Left lung (tissue), 10 donors: Measurements from ENCODE around the gene OR51B5. TPM values are rescaled to one million over a fixed set of nuclear protein-coding genes. Genes with fewer than 3 reads are reported as not detected.
"Not testable (repeated sequence)": the region's sequence is repeated elsewhere in the genome, so short reads cannot be mapped to it uniquely, and the experiment has no call there.

ENCODE experiments used
- ATAC-seq: fragments of 200-7000 bp; cut with Tn5 transposase; one replicate; pipeline ENCODE4 v1.9.1; 2020; ENCODE audit warnings: moderate library complexity
- DNase-seq, 4 donors: peaks; one replicate each; pipeline ENCODE4 v3.0.0-alpha.2; 2013 to 2020
- H3K27ac ChIP-seq, 2 donors: fragments of 200-600 bp; sonication (generic) in 1 of 2; one replicate each; pipeline versions ENCODE4 v1.5.0 to v1.8.0; 2020 to 2021
- H3K27me3 ChIP-seq, 2 donors: fragments of 200-600 bp; sonication (generic) in 1 of 2; one replicate each; pipeline versions ENCODE4 v1.5.0 to v1.8.0; 2020 to 2021
- H3K36me3 ChIP-seq, 2 donors: fragments of 200-600 bp; sonication (generic) in 1 of 2; one replicate each; pipeline versions ENCODE4 v1.5.0 to v1.8.0; 2020 to 2021
- H3K4me1 ChIP-seq, 2 donors: fragments of 200-600 bp; one replicate each; pipeline ENCODE4 v1.8.0; 2021
- H3K4me3 ChIP-seq, 2 donors: fragments of 200-600 bp; sonication (generic) in 1 of 2; one replicate each; pipeline versions ENCODE4 v1.5.0 to v1.8.0; 2020 to 2021; ENCODE audit warnings: mild to moderate bottlenecking in 1 of 2
- H3K9me3 ChIP-seq, 2 donors: fragments of 200-600 bp; sonication (generic) in 1 of 2; one replicate each; pipeline versions ENCODE4 v1.5.0 to v1.8.0; 2020 to 2021
- CTCF ChIP-seq, 2 donors: fragments of 200-600 bp; sonication (generic) in 1 of 2; IDR thresholded peaks; one replicate each; pipeline versions ENCODE4 v1.5.0 to v1.8.0; 2021; ENCODE audit warnings: antibody characterized with exemption in 2 of 2
- intact Hi-C, 2 donors: fragments of 100-400 bp; cut with DNase I; formaldehyde crosslinking; loops; one replicate each; pipeline versions ENCODE4 v1.11.2 to v1.14.2; 2022
- polyA plus RNA-seq, 6 donors: library from polyadenylated mRNA; unstranded; fragments of 120-200 nt; gene quantifications; one replicate each; pipeline ENCODE4 v1.2.1, GENCODE V29; 2013; ENCODE audit not compliant: insufficient read length in 6 of 6
- total RNA-seq, 2 donors: library from RNA; stranded (reverse); fragmentation: NEBNext Ultra II Directional; extraction: Animal tissue kit (Norgen Biotek cat#: 25700); gene quantifications; one replicate each; pipeline ENCODE4 v1.2.1, GENCODE V29; 2021
- donor health status: DM: no; HTN: yes; CAD: no.
- donor health status: DM: no; HTN: no; CAD: no.

OR51B5 gene
- total and polyA plus RNA-seq, 8 donors: 0.29 to 0.87 (median 0.60) TPM

- Histone ChIP-seq H3K27ac (no peak within 1 kb of the TSS), H3K4me3 (no peak within 1 kb of the TSS), H3K36me3 (no peaks in the 10 kb centered on the region), H3K27me3 (no peaks in the 10 kb centered on the region), H3K9me3 (no peaks in the 10 kb centered on the region), H3K4me1 (no peaks in the 10 kb centered on the region)
- no peak for DNase-seq
- TF ChIP-seq CTCF (IDR thresholded peaks at IDR 0.05): no peak
- no peak for ATAC-seq
- intact Hi-C loops: no loop called here
These were observed 19.1 kb downstream of the OR51B5 start, which contains the start of gene OR51B2 for GRCh38 chr11:5324197-5324596. Gene OR51B2, minus strand, starts transcription at chr11:5324297. Its CDS starts 0 bp downstream, at chr11:5324297.

GRCh38 chr11:5317292-5317691, 26.0 kb downstream of the OR51B5 start:
- no peak for TF ChIP-seq CTCF (IDR thresholded peaks at IDR 0.05)
- peaks cover 0 to 1% of the 10 kb centered on the region in 2 donors for H3K9me3 ChIP-seq
- H3K27me3 ChIP-seq: no peaks in the 10 kb centered on the region
- no peak overlapping the region for H3K4me3 ChIP-seq
- intact Hi-C loops: no loop called here
- ATAC-seq (no peak), DNase-seq (no peak)
- no peaks in the 10 kb centered on the region for H3K36me3 ChIP-seq
- no peaks in the 10 kb centered on the region for H3K4me1 ChIP-seq
- no peak overlapping the region for H3K27ac ChIP-seq

- H3K4me1 ChIP-seq, H3K4me3 ChIP-seq, H3K27me3 ChIP-seq, H3K9me3 ChIP-seq, H3K36me3 ChIP-seq, ATAC-seq, intact Hi-C loops, DNase-seq, H3K27ac ChIP-seq: not testable (repeated sequence)
These were observed 29.8 kb downstream of the OR51B5 start for GRCh38 chr11:5313326-5314023.

GRCh38 chr11:5310423-5310822, 32.9 kb downstream of the OR51B5 start:
- intact Hi-C loops: no loop called here

GRCh38 chr11:5307256-5308019, 35.9 kb downstream of the OR51B5 start:
- Histone ChIP-seq H3K27me3 (no peaks in the 10 kb centered on the region), H3K9me3 (no peaks in the 10 kb centered on the region), H3K36me3 (no peaks in the 10 kb centered on the region), H3K27ac (no peak overlapping the region), H3K4me1 (no peaks in the 10 kb centered on the region), H3K4me3 (no peak overlapping the region)
- intact Hi-C loops: no loop called here
- TF ChIP-seq CTCF (IDR thresholded peaks at IDR 0.05): no peak
- DNase-seq (no peak), ATAC-seq (no peak)

More at GRCh38 chr11:5310423-5310822, 32.9 kb downstream of the OR51B5 start:
- ATAC-seq (no peak), DNase-seq (no peak)
- H3K4me1 ChIP-seq: no peaks in the 10 kb centered on the region
- no peak overlapping the region for H3K4me3 ChIP-seq
- H3K36me3 ChIP-seq: no peaks in the 10 kb centered on the region
- H3K27me3 ChIP-seq: no peaks in the 10 kb centered on the region
- H3K27ac ChIP-seq: no peak overlapping the region
- no peak for TF ChIP-seq CTCF (IDR thresholded peaks at IDR 0.05)
- peaks cover 0 to 1% of the 10 kb centered on the region in 2 donors for H3K9me3 ChIP-seq
